A549 (cell line): ENCODE results near the gene GLIS1.

Experiments
- BHLHE40 ChIP-seq: IDR thresholded peaks from 2 replicates; pipeline ENCODE4 v1.6.1; 2012; ENCODE audit warnings: low read depth, low read length, inconsistent platforms
- CBX8 ChIP-seq: fragments of 200-600 bp; sonication (generic); IDR thresholded peaks from 2 replicates; pipeline ENCODE4 v1.6.1; 2016
- CTCF ChIP-seq: fragments of >200 bp; sonication (Bioruptor Twin); formaldehyde crosslinking; IDR thresholded peaks from 3 replicates; pipeline ENCODE4 v1.5.1; 2016
- HEYL ChIP-seq: fragments of 250-450 bp; sonication (Bioruptor Pico); IDR thresholded peaks from 2 replicates; pipeline ENCODE4 v1.8.0; 2021; ENCODE audit warnings: mild to moderate bottlenecking, moderate library complexity
- HOXA7 ChIP-seq: fragments of 250-450 bp; sonication (Bioruptor Pico); IDR thresholded peaks from 2 replicates; pipeline ENCODE4 v1.5.0; 2020; ENCODE audit warnings: mild to moderate bottlenecking, moderate library complexity
- JUNB ChIP-seq: fragments of >200 bp; sonication (Bioruptor Twin); formaldehyde crosslinking; IDR thresholded peaks from 2 replicates; pipeline ENCODE4 v1.6.1; 2016
- MAFK ChIP-seq: fragments of 450-650 bp; IDR thresholded peaks from 2 replicates; pipeline ENCODE4 v1.6.1; 2014; ENCODE audit not compliant: partially characterized antibody
- NPAS2 ChIP-seq: fragments of 250-450 bp; sonication (Bioruptor Pico); IDR thresholded peaks from 2 replicates; pipeline ENCODE4 v1.8.0; 2022; ENCODE audit warnings: mild to moderate bottlenecking, moderate library complexity, borderline replicate concordance
- POLR2A ChIP-seq: IDR thresholded peaks from 2 replicates; pipeline ENCODE4 v1.6.1; 2012; ENCODE audit warnings: mild to moderate bottlenecking, low read length
- RAD21 ChIP-seq, 2 experiments: fragments of >200 bp in 1 of 2; sonication (Bioruptor Twin) in 1 of 2; formaldehyde crosslinking in 1 of 2; IDR thresholded peaks in 1 of 2; conservative IDR thresholded peaks in 1 of 2; 2 replicates in 1 of 2; 3 replicates in 1 of 2; pipeline ENCODE4 v1.6.1; 2012 to 2018; ENCODE audit warnings: inconsistent platforms in 1 of 2
- SREBF2 ChIP-seq: fragments of 450-650 bp; IDR thresholded peaks from 2 replicates; pipeline ENCODE4 v1.6.1; 2014; ENCODE audit warnings: mild to moderate bottlenecking, moderate library complexity
- TF ChIP-seq, protein P1 (sequence below): fragments of 200-600 bp; sonication (generic); IDR thresholded peaks from 2 replicates; pipeline ENCODE4 v1.6.1; 2016; ENCODE audit warnings: antibody characterized with exemption, mild to moderate bottlenecking, moderate library complexity
- TF ChIP-seq, protein P2 (sequence below): IDR thresholded peaks from 2 replicates; pipeline ENCODE4 v1.6.1; 2012
- TF ChIP-seq, protein P3 (sequence below): fragments of 450-650 bp; IDR thresholded peaks from 2 replicates; pipeline ENCODE4 v1.6.1; 2014; ENCODE audit warnings: antibody characterized with exemption

DNA sequence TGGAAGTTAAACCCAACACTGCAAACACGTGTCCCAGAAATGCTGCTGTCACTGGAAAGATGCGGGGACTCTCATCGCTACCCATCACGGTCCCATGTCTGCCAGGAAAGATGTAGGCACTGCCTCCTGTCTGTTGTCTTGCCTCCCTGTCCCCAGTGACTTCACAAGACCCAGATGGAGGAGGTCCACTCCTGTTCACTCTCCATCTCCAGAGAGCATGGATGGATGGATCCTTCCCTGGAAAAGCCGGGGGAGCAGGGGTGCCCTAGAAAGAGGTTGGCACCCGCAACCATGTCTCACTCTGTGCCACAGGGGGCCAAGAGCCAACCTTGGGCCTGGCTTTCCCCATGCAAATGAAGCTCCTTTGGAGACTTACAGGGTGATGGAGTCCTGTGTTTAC, 135.5 kb downstream of the GLIS1 start:
- no peak for TF ChIP-seq RAD21 (conservative IDR thresholded peaks at IDR 0.05 in 1 of 2, IDR thresholded peaks at IDR 0.05 in 1 of 2)
- TF ChIP-seq CTCF = no peak
- TF ChIP-seq HEYL (CRISPR knock-in tag) = no peak
- no peak for TF ChIP-seq HOXA7 (CRISPR knock-in tag)
- TF ChIP-seq CBX8 = no peak
- no peak for TF ChIP-seq BHLHE40
- TF ChIP-seq POLR2A = no peak
- TF ChIP-seq, protein P1, sequence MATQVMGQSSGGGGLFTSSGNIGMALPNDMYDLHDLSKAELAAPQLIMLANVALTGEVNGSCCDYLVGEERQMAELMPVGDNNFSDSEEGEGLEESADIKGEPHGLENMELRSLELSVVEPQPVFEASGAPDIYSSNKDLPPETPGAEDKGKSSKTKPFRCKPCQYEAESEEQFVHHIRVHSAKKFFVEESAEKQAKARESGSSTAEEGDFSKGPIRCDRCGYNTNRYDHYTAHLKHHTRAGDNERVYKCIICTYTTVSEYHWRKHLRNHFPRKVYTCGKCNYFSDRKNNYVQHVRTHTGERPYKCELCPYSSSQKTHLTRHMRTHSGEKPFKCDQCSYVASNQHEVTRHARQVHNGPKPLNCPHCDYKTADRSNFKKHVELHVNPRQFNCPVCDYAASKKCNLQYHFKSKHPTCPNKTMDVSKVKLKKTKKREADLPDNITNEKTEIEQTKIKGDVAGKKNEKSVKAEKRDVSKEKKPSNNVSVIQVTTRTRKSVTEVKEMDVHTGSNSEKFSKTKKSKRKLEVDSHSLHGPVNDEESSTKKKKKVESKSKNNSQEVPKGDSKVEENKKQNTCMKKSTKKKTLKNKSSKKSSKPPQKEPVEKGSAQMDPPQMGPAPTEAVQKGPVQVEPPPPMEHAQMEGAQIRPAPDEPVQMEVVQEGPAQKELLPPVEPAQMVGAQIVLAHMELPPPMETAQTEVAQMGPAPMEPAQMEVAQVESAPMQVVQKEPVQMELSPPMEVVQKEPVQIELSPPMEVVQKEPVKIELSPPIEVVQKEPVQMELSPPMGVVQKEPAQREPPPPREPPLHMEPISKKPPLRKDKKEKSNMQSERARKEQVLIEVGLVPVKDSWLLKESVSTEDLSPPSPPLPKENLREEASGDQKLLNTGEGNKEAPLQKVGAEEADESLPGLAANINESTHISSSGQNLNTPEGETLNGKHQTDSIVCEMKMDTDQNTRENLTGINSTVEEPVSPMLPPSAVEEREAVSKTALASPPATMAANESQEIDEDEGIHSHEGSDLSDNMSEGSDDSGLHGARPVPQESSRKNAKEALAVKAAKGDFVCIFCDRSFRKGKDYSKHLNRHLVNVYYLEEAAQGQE = no peak
- no peak for TF ChIP-seq JUNB
- no peak for TF ChIP-seq NPAS2 (CRISPR knock-in tag)
- no peak for TF ChIP-seq SREBF2
- TF ChIP-seq MAFK = no peak
- TF ChIP-seq, protein P2, sequence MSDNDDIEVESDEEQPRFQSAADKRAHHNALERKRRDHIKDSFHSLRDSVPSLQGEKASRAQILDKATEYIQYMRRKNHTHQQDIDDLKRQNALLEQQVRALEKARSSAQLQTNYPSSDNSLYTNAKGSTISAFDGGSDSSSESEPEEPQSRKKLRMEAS = no peak
- TF ChIP-seq, protein P3, sequence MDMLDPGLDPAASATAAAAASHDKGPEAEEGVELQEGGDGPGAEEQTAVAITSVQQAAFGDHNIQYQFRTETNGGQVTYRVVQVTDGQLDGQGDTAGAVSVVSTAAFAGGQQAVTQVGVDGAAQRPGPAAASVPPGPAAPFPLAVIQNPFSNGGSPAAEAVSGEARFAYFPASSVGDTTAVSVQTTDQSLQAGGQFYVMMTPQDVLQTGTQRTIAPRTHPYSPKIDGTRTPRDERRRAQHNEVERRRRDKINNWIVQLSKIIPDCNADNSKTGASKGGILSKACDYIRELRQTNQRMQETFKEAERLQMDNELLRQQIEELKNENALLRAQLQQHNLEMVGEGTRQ = no peak
